ENCODE data around the gene MAP3K2. TPM values are rescaled to one million over a fixed set of nuclear protein-coding genes. Genes with fewer than 3 reads are reported as not detected.

The MAP3K2 gene
- total and polyA plus RNA-seq, 10 of the 15 experiments (the other 5 are each of a cell fraction or from before 2014, with no cell fraction given) = 2.7 to 39.6 (median 16.1) TPM

- BruUV-seq (replicated peaks) = no TSS peak
- CTCF ChIA-PET = interaction anchor here (2.2 kb wide), 1 partner anchor 45 kb away, joined by 10 read pairs; no protein-coding TSS in a partner anchor
- in situ Hi-C loops (cut with MboI) (no loop called here), intact Hi-C loops (cut with micrococcal nuclease; ENCODE audit: unreplicated experiment) (no loop called here)
- Histone ChIP-seq H3K27ac (ENCODE audit: control insufficient read depth, insufficient read depth) (no peak overlapping the region), H4K20me1 (ENCODE audit: control insufficient read depth, insufficient read depth) (no peaks in the 10 kb centered on the region), H3K79me2 (ENCODE audit: control insufficient read depth, insufficient read depth, low read length) (no peaks in the 10 kb centered on the region), H2AFZ (ENCODE audit: control insufficient read depth, low read depth, low read length) (no peak overlapping the region), H3K9ac (ENCODE audit: control insufficient read depth, insufficient read depth, low read length) (no peak overlapping the region), H3K4me1 (ENCODE audit: control insufficient read depth, insufficient read depth, low read length) (no peaks in the 10 kb centered on the region), H3K27me3 (replicated peaks in 1 of 2; ENCODE audit: control insufficient read depth in 2 of 2, insufficient read depth in 2 of 2, low read length in 1 of 2) (no peaks in the 10 kb centered on the region), H3K4me3 (no peak overlapping the region), H3K4me2 (ENCODE audit: control insufficient read depth, insufficient read depth) (no peak overlapping the region), H3K36me3 (ENCODE audit: control insufficient read depth in 2 of 2, insufficient read depth in 2 of 2, low read length in 1 of 2) (no peaks in the 10 kb centered on the region), H3K9me3 (replicated peaks; ENCODE audit: control insufficient read depth, insufficient read depth, low read length) (no peaks in the 10 kb centered on the region)
- DNase-seq (ENCODE audit: low read depth, low spot score) (no peak), ATAC-seq (no peak), FAIRE-seq (no peak)
- POLR2A ChIA-PET = interaction anchor here (0.6 kb wide), 1 partner anchor 405 kb away, joined by 3 read pairs; no protein-coding TSS in a partner anchor
- SMC1A ChIA-PET (ENCODE audit: uncharacterized antibody, unreplicated experiment) = no interaction called here
- no peak for TF ChIP-seq SMC3 (IDR thresholded peaks at IDR 0.05; ENCODE audit: borderline replicate concordance, low read length)
- TF ChIP-seq NFYA (IDR thresholded peaks at IDR 0.05; ENCODE audit: borderline replicate concordance, low read depth, low read length) = no peak
- TF ChIP-seq SREBF2 (IDR thresholded peaks at IDR 0.05; ENCODE audit: low read length) = no peak
- TF ChIP-seq YBX1 (IDR thresholded peaks at IDR 0.05) = no peak
- no peak for TF ChIP-seq E2F4 (IDR thresholded peaks at IDR 0.05; ENCODE audit: low read depth, low read length)
- no peak for TF ChIP-seq LARP7 (IDR thresholded peaks at IDR 0.05)
- no peak for TF ChIP-seq TAF1 (IDR thresholded peaks at IDR 0.05; ENCODE audit: borderline replicate concordance, low read depth, low read length)
- no peak for TF ChIP-seq IKZF2 (IDR thresholded peaks at IDR 0.05)
- TF ChIP-seq RFX5 (IDR thresholded peaks at IDR 0.05; ENCODE audit: low read depth, low read length) = no peak
- TF ChIP-seq IRF3 (IDR thresholded peaks at IDR 0.05) = no peak
- no peak for TF ChIP-seq ELK1 (IDR thresholded peaks at IDR 0.05; ENCODE audit: low read depth, low read length)
- RAD21 ChIA-PET (ENCODE audit: unreplicated experiment) = no interaction called here
- WGBS (ENCODE audit: insufficient coverage, insufficient replicate concordance, low lambda C conversion rate, missing lambda C conversion rate) = 75% methylated on average over 6 of the region's 6 CpGs
Observed at GRCh38 chr2:127434515-127434914, 46.7 kb upstream of the MAP3K2 start.
